Right lobe of liver (tissue), 4 donors: ENCODE measurements around the gene HOXB4.

Experiments
- CTCF ChIP-seq, 4 donors: fragments of 200-600 bp in 3 of 4; fragments of 450-650 bp in 1 of 4; IDR thresholded peaks; one replicate each; pipeline versions ENCODE4 v1.5.1 to v1.8.0; 2016 to 2022; ENCODE audit warnings: antibody characterized with exemption in 4 of 4, mild to moderate bottlenecking in 2 of 4
- POLR2A ChIP-seq: fragments of 450-650 bp; IDR thresholded peaks from one replicate; pipeline ENCODE4 v1.6.1; 2017; ENCODE audit warnings: antibody characterized with exemption, mild to moderate bottlenecking
- donor health status: DM: no; HTN: no; CAD: no.
- donor health status: DM: no; HTN: no; CAD: no.
- donor health status: DM: no; HTN: yes; CAD: no.

- no peak for TF ChIP-seq POLR2A
- no peak for TF ChIP-seq CTCF (IDR thresholded peaks at IDR 0.05)
Measured at GRCh38 chr17:48550502-48551213, 27.5 kb downstream of the HOXB4 start.
